ENCODE measurements around the gene SEMA3F. TPM values are rescaled to one million over a fixed set of nuclear protein-coding genes. Genes with fewer than 3 reads are reported as not detected.

The SEMA3F gene
- total RNA-seq, 4 donors from 2014 or later = 5.2 to 40.1 (median 7.5) TPM

DNA sequence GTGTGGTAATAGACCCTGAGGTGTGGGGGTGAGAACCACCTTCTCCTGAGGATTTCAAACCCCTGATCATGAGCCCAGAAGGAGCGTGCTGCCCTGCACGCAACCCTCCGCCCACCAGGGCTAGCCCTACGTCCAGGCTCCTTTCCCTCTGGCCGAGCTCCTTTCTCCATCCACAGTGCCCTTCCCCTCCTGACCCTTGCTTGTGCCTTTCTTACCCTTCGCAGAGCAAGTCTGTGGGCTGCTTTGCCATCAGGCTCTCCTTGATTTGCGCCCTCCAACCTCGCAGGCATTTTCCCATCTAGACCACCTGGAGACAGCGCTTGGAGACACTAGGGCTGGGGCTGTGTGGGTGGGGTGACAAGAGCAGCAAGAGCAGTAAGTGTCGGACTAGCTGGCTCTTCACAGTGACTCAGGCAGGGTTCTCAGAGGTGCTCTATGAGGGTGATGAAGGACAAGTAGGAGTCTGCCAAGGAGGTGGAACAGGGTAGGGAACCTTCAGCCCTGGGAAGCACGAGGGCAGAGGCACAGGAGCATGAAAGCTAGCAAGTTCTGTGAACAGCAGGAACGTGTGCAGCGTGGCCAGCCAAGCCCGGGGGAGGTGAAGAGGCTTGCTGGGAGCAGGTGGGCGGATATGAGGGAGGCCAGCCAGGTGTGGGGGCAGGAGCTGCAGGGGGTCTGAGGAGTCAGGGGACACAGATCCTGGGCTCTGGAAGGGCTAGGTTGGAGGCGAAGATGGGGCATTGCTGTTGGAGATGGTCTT is 47.4 kb downstream of the SEMA3F start:
- H3K27me3 ChIP-seq = no peaks in the 10 kb centered on the region

GRCh38 chr3:50203113-50203808 is 48.1 kb downstream of the SEMA3F start:
- no peak for ATAC-seq
- Histone ChIP-seq H3K27me3 (no peaks in the 10 kb centered on the region), H3K4me3 (no peak overlapping the region), H3K27ac (peak overlapping the region in 1 of 4 donors; percentile 15), H3K4me1 (peaks cover 12 to 30% of the 10 kb centered on the region in 2 donors), H3K9me3 (no peaks in the 10 kb centered on the region), H3K36me3 (no peaks in the 10 kb centered on the region)
- intact Hi-C loops (cut with DNase I; ENCODE audit: low total_unique reads) = no loop called here
- in situ Hi-C loops (cut with MboI; ENCODE audit: low sequenced_read_pairs in 4 of 4) = no loop called here
- DNase-seq = no peak
- TF ChIP-seq, protein P1, sequence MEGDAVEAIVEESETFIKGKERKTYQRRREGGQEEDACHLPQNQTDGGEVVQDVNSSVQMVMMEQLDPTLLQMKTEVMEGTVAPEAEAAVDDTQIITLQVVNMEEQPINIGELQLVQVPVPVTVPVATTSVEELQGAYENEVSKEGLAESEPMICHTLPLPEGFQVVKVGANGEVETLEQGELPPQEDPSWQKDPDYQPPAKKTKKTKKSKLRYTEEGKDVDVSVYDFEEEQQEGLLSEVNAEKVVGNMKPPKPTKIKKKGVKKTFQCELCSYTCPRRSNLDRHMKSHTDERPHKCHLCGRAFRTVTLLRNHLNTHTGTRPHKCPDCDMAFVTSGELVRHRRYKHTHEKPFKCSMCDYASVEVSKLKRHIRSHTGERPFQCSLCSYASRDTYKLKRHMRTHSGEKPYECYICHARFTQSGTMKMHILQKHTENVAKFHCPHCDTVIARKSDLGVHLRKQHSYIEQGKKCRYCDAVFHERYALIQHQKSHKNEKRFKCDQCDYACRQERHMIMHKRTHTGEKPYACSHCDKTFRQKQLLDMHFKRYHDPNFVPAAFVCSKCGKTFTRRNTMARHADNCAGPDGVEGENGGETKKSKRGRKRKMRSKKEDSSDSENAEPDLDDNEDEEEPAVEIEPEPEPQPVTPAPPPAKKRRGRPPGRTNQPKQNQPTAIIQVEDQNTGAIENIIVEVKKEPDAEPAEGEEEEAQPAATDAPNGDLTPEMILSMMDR (IDR thresholded peaks at IDR 0.05 in 4 of 5, conservative IDR thresholded peaks at IDR 0.05 in 1 of 5) = no peak
- TF ChIP-seq POLR2A (IDR thresholded peaks at IDR 0.05) = no peak

More for the DNA sequence above, 47.4 kb downstream of the SEMA3F start:
- DNase-seq (no peak), ATAC-seq (no peak)
- in situ Hi-C loops (cut with MboI; ENCODE audit: low sequenced_read_pairs in 4 of 4) (no loop called here), intact Hi-C loops (cut with DNase I; ENCODE audit: low total_unique reads) (no loop called here)
- Histone ChIP-seq H3K9me3 (no peaks in the 10 kb centered on the region), H3K27ac (no peak overlapping the region), H3K4me1 (peaks cover 8 to 24% of the 10 kb centered on the region in 2 donors), H3K4me3 (no peak overlapping the region), H3K36me3 (no peaks in the 10 kb centered on the region)
- TF ChIP-seq, protein P1 (IDR thresholded peaks at IDR 0.05 in 4 of 5, conservative IDR thresholded peaks at IDR 0.05 in 1 of 5) = no peak
- no peak for TF ChIP-seq POLR2A (IDR thresholded peaks at IDR 0.05)

DNA sequence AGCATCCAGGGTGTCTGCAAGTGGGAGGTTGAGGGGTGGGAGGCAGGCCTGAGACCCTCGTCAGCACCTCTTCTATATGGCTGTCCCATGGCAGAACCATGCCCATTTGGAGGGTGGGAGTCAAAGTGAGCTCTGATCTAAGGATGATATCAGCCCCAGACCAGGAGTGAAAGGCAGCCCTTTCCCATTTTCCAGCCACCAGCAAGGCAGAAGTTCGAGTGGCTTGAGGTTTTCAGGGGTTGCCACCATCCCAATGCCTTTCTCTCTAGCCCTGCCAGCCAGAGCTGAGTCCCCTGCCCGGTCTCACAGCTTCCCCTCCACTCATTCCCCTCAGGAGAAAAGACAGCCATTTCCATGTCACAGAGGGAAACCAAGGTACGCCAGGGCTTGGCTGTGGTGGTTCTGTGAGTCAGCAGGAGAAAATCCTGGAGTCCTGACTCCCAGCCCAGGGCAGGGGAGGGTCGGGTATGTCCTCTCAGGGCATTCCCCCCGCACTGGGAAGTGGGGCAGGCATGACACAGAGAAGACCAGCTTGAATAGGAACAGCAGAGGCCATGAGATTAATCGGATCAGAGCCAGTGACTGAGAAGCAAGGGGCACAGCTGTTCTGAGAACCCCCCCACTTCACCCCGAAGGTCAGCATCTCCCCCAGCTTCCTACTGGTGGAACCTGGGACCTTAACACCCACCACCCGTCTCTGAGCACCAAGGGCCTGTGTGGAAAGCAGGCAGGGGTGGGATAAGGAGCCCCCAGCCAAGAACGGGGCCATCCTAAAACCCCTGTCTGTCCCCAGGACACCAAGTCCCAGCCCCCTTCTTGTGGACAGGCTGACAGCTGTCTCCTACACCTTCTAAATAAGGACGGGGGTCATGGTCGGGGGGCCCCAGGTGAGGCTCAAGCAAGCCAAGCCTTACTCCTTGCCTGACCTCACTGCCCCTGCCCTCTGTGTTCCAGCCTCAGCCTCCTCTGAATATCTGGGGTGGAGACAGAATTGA is 49.0 kb downstream of the SEMA3F start:
- DNase-seq = no peak

More for the DNA sequence above, 49.0 kb downstream of the SEMA3F start:
- no peaks in the 10 kb centered on the region for H3K9me3 ChIP-seq
- H3K36me3 ChIP-seq = no peaks in the 10 kb centered on the region
- peaks cover 18 to 38% of the 10 kb centered on the region in 2 donors for H3K4me1 ChIP-seq
- H3K27me3 ChIP-seq = no peaks in the 10 kb centered on the region
- TF ChIP-seq, protein P1 (IDR thresholded peaks at IDR 0.05 in 4 of 5, conservative IDR thresholded peaks at IDR 0.05 in 1 of 5) = no peak
- TF ChIP-seq POLR2A (IDR thresholded peaks at IDR 0.05) = no peak
- in situ Hi-C loops (cut with MboI; ENCODE audit: low sequenced_read_pairs in 4 of 4) = no loop called here
- H3K27ac ChIP-seq = peak overlapping the region; percentile 87 to 97 (median 95)
- no peak overlapping the region for H3K4me3 ChIP-seq
- ATAC-seq = no peak
- intact Hi-C loops (cut with DNase I; ENCODE audit: low total_unique reads) = no loop called here

Data from gastrocnemius medialis (tissue), 4 donors.